Posterior vena cava (tissue), 2 donors: ENCODE results near the gene ELAC2. TPM values are rescaled to one million over a fixed set of nuclear protein-coding genes. Genes with fewer than 3 reads are reported as not detected.

Experiments used
- DNase-seq: peaks from one replicate; pipeline ENCODE4 v3.0.0-alpha.2; 2020; ENCODE audit warnings: low spot score
- intact Hi-C, 2 donors: fragments of 100-400 bp; cut with DNase I; formaldehyde crosslinking; loops; one replicate each; pipeline versions ENCODE4 v1.14.1 to v1.14.2; 2022 to 2023
- long read RNA-seq, 2 donors: library from polyadenylated mRNA; unstranded; transcript quantifications; one replicate each; pipeline ENCODE4 v2.0.0, GENCODE V29; 2020 to 2021
- total RNA-seq, 2 donors: library from RNA; stranded (reverse); fragmentation: NEBNext Ultra II Directional; extraction: Animal tissue kit (Norgen Biotek cat#: 25700); gene quantifications; one replicate each; pipeline ENCODE4 v1.2.1, GENCODE V29; 2021
- donor health status: DM: yes; HTN: yes; CAD: no.
- donor health status: DM: yes; HTN: yes; CAD: no.

The ELAC2 gene
- 10 to 100 TPM; 39.8 to 44.1 TPM for total RNA-seq
- long read RNA-seq, donor 1, transcript ELAC2-201 (24 exons, 3,148 nt) = major isoform, 13 of 25 reads
- long read RNA-seq, donor 1, partial matches to known transcripts = 5 of 25 reads
- long read RNA-seq, donor 1, other reads (novel, unspliced or antisense) = 6 of 25 reads
- long read RNA-seq, donor 2, transcript ELAC2-201 (24 exons, 3,148 nt) = major isoform, 84 of 130 reads
- long read RNA-seq, donor 2, partial matches to known transcripts = 23 of 130 reads
- long read RNA-seq, donor 2, other reads (novel, unspliced or antisense) = 20 of 130 reads

- intact Hi-C loops = no loop called here
- DNase-seq = peak; percentile 99
Observed at GRCh38 chr17:13017655-13018459, at the start of gene ELAC2. Gene ELAC2, minus strand, starts transcription at chr17:13018027. Its CDS starts 80 bp downstream, at chr17:13017947.

- no peak for DNase-seq
- intact Hi-C loops = no loop called here
Observed at GRCh38 chr17:13065032-13065431, 47.2 kb upstream of the ELAC2 start.

GRCh38 chr17:13055131-13055530 lies 37.3 kb upstream of the ELAC2 start:
- intact Hi-C loops = no loop called here
- DNase-seq = no peak

GRCh38 chr17:13054666-13055065 lies 36.8 kb upstream of the ELAC2 start:
- intact Hi-C loops = no loop called here
- DNase-seq = no peak

- DNase-seq = no peak
- intact Hi-C loops = no loop called here
Observed at GRCh38 chr17:13051915-13052314, 34.1 kb upstream of the ELAC2 start.

- DNase-seq = no peak
- intact Hi-C loops = loop anchor here in 1 of 2 donors (5.0 kb wide), 1 partner anchor 1955 kb away; no protein-coding TSS in a partner anchor
Observed at GRCh38 chr17:13047011-13047606, 29.3 kb upstream of the ELAC2 start.

GRCh38 chr17:13046361-13046760 lies 28.5 kb upstream of the ELAC2 start:
- no peak for DNase-seq
- intact Hi-C loops = loop anchor here in 1 of 2 donors (5.0 kb wide), 1 partner anchor 1954 kb away; no protein-coding TSS in a partner anchor

- intact Hi-C loops = loop anchor here in 1 of 2 donors (5.0 kb wide), 1 partner anchor 1952 kb away; no protein-coding TSS in a partner anchor
- DNase-seq = no peak
Observed at GRCh38 chr17:13044572-13045065, 26.8 kb upstream of the ELAC2 start.

GRCh38 chr17:13038931-13039665 lies 21.3 kb upstream of the ELAC2 start:
- no peak for DNase-seq
- intact Hi-C loops = no loop called here

- no peak for DNase-seq
- intact Hi-C loops = no loop called here
Observed at GRCh38 chr17:13036751-13037150, 18.9 kb upstream of the ELAC2 start.

DNA sequence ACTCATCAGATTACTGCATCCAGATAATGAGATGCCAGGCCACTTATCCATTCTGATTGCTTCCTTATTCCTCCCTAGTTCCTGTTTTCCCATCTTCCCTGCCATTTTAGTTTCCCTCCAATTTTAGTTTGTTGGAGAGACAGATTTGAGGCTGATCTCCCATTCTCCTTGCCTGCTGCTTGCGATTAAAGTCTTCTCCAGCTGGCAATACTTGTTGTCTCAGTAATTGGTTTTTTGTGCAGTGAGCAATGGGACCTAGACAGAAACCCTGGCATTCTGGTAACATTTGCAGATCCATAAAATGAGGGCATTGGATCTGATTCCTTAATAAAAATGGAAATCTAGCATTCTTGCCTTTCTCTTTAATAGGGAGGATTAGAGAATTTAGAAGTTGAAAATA lies 17.6 kb upstream of the ELAC2 start:
- no peak for DNase-seq
- intact Hi-C loops = no loop called here

DNA sequence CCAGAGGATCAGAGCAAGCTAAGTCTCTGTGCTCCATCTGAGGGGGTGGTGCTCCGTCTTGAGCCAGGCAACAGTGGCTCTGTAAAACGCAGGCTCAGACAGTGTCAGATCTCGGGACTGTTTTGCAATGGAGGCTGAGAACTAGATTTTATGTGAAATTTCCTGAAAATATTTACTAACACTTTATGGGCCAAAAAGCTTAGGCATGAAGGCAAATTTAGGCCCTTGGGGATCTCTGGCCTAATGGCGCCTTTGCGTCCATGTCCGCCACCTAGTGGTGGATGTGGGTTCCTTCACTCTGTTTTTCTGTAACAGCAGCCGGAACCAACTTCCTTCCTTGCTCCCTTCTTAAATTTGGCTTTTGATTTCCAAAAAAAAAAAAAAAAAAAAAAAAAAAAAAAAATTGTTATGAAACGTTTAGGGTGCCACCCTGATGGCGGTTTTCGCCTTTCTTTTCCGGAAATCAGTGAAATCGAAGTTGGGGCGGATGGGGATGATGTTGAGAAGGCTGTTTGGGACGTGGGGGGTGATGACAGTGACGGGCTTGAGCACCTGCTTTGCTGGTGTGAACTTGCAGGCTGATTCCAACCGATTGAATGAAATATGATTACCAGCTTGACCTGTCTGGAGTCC lies 14.0 kb upstream of the ELAC2 start:
- intact Hi-C loops = no loop called here
- DNase-seq = no peak

- no peak for DNase-seq
- intact Hi-C loops = no loop called here
Observed at GRCh38 chr17:13030459-13031300, 12.9 kb upstream of the ELAC2 start.

DNA sequence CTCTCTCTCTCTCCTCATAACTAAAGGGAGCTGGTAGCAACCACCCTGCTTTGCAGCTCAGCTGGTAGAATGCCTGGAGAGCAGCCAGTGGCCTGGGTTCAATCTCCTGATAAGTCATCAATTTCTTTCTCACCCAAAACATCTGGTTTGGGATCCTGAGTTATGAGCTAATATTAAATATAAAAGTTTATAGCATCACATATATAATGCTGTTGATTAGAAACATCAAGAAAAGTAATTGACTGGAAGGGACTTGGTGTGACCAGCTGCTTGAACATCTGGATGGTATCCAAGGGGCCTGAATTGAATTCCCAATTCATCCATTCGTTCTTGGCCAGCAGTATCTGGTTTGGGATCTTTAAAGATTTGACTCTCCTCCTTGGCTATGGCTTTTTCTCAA lies 12.2 kb upstream of the ELAC2 start:
- DNase-seq = no peak
- intact Hi-C loops = no loop called here

DNA sequence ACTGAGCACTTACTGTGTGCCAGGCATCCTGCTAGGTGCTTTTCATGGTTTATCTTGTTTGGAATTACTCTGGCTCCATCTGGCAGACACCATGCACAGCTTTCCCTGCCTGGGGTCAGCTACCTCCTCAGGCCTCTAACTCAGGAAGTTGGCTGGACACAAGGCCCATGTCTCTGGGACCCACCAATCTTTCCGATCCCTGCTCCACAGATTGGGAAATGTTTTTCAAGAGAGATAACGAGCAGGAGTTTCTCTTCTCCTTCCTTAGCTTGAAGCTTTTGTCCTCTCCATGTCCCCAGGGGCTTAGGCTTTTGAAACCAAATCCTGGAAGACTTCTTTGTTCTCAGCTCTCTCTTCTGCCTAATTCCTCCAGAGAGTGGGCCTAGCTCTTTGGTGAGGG lies 11.5 kb upstream of the ELAC2 start:
- no peak for DNase-seq
- intact Hi-C loops = no loop called here

DNA sequence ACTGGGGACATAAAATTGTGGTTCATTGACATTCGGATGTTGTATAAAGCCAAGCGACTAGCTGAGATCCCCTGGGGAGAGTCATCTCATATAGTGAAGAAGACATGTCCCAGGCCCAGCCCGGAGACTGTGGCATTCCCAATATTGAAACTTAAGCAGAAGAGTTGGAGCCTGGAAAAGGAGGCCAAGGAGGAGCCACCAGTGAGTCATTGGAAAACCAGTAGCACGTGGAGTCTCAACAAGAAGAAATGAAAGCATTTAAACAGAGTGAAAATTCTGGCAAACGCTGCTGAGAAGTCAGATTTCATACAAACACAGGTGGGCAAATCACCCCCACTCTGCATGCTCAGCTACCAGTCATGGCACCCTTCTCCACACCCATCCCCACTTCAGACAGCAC lies 9.4 kb upstream of the ELAC2 start:
- intact Hi-C loops = no loop called here

DNA sequence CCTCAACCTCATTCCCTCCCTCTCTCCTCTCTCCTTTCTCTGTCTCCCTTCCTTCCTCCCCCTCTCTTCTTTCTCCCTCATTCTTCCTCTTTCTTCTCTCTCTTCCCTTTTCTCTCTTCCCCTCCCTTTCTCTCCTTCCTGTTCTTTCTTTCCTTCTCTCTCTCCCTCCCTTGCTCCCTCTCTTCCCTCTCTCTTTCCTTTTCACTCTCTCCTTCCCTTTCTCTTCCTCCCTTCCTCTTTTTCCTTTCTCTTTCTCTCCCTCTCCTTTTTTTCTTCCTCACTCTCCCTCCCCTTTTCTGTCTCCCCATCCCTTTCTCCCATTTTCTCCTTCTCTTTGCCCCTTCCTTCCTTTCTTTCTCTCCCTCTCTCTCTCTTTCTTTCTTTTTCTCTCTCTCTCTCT lies 7.9 kb upstream of the ELAC2 start:
- intact Hi-C loops = no loop called here

More for the DNA sequence above, 9.4 kb upstream of the ELAC2 start:
- DNase-seq = no peak

GRCh38 chr17:13025258-13025627 lies 7.4 kb upstream of the ELAC2 start:
- DNase-seq = no peak
- intact Hi-C loops = no loop called here

More for the DNA sequence above, 7.9 kb upstream of the ELAC2 start:
- DNase-seq = no peak
